Prostate gland (tissue), 2 donors: Measurements from ENCODE around the gene ARHGDIA. TPM values are rescaled to one million over a fixed set of nuclear protein-coding genes. Genes with fewer than 3 reads are reported as not detected.

Experiments
- DNase-seq: peaks from one replicate; pipeline ENCODE4 v3.0.0-alpha.2; 2019; ENCODE audit warnings: low spot score
- H3K27ac ChIP-seq, 2 donors: fragments of 200-600 bp; sonication (generic); 2 replicates each; pipeline ENCODE4 v1.5.1; 2017 to 2019
- H3K27me3 ChIP-seq: fragments of 200-600 bp; sonication (generic); replicated peaks from 2 replicates; pipeline ENCODE4 v1.5.1; 2019; ENCODE audit not compliant: insufficient read depth
- H3K36me3 ChIP-seq, 2 donors: fragments of 200-600 bp; sonication (generic); 1 replicate in 1 of 2; 2 replicates in 1 of 2; pipeline versions ENCODE4 v1.5.1 to v1.8.1; 2017 to 2019
- H3K4me1 ChIP-seq: fragments of 200-600 bp; sonication (generic); replicated peaks from 2 replicates; pipeline ENCODE4 v1.5.1; 2019
- H3K4me3 ChIP-seq, 2 donors: fragments of 200-600 bp; sonication (generic); 2 replicates each; pipeline ENCODE4 v1.5.1; 2017 to 2019
- H3K9me3 ChIP-seq: fragments of 200-600 bp; sonication (generic); 2 replicates; pipeline ENCODE4 v1.5.1; 2017
- CTCF ChIP-seq, 4 experiments: fragments of 200-600 bp in 2 of 4; fragments of 450-650 bp in 2 of 4; sonication (generic) in 2 of 4; IDR thresholded peaks; 1 replicate in 3 of 4; 2 replicates in 1 of 4; pipeline ENCODE4 v1.5.1; 2016 to 2019; ENCODE audit warnings: antibody characterized with exemption in 4 of 4, mild to moderate bottlenecking in 2 of 4, moderate library complexity in 2 of 4
- POLR2A ChIP-seq: fragments of 450-650 bp; IDR thresholded peaks from one replicate; pipeline ENCODE4 v1.6.1; 2016; ENCODE audit warnings: antibody characterized with exemption, mild to moderate bottlenecking
- POLR2AphosphoS5 ChIP-seq: sonication (generic); formaldehyde crosslinking; IDR thresholded peaks from one replicate; pipeline ENCODE4 v1.6.1; 2017; ENCODE audit warnings: antibody characterized with exemption
- WGBS: methylation state at CpG from one replicate; pipeline ENCODE4 v1.1.5; 2018; 5-methylcytosine and 5-hydroxymethylcytosine counted together
- intact Hi-C: fragments of 100-400 bp; cut with DNase I; formaldehyde crosslinking; loops from one replicate; pipeline ENCODE4 v1.14.2; 2022
- total RNA-seq, 2 donors: library from RNA; depleted of rRNA; stranded (reverse); fragments of >200 nt; gene quantifications; one replicate each; pipeline ENCODE4 v1.1.0, GENCODE V29; 2016

ARHGDIA gene
- total RNA-seq, 2 donors from 2014 or later, result 193 to 274 TPM

GRCh38 chr17:81905993-81906392 is 34.9 kb upstream of the ARHGDIA start:
- intact Hi-C loops, result no loop called here
- Histone ChIP-seq H3K27me3 (no peaks in the 10 kb centered on the region), H3K36me3 (no peaks in the 10 kb centered on the region), H3K27ac (no peak overlapping the region), H3K4me3 (no peak overlapping the region), H3K4me1 (peaks cover 10% of the 10 kb centered on the region), H3K9me3 (no peaks in the 10 kb centered on the region)
- DNase-seq, result no peak
- 92% methylated on average over 10 of the region's 10 CpGs for WGBS
- TF ChIP-seq POLR2A (no peak), POLR2AphosphoS5 (no peak), CTCF (IDR thresholded peaks at IDR 0.05) (no peak)

GRCh38 chr17:81905424-81905875 is 34.3 kb upstream of the ARHGDIA start:
- intact Hi-C loops, result no loop called here
- WGBS, result 94% methylated on average over 16 of the region's 16 CpGs
- no peak overlapping the region for H3K27ac ChIP-seq
- no peaks in the 10 kb centered on the region for H3K27me3 ChIP-seq
- H3K4me1 ChIP-seq, result peaks cover 10% of the 10 kb centered on the region
- no peaks in the 10 kb centered on the region for H3K36me3 ChIP-seq
- no peak overlapping the region for H3K4me3 ChIP-seq
- DNase-seq, result no peak
- H3K9me3 ChIP-seq, result no peaks in the 10 kb centered on the region
- TF ChIP-seq CTCF (IDR thresholded peaks at IDR 0.05), result no peak
- TF ChIP-seq POLR2A, result no peak
- TF ChIP-seq POLR2AphosphoS5, result no peak

GRCh38 chr17:81904600-81905423 is 33.7 kb upstream of the ARHGDIA start:
- Histone ChIP-seq H3K27ac (no peak overlapping the region), H3K4me3 (no peak overlapping the region), H3K27me3 (no peaks in the 10 kb centered on the region), H3K36me3 (no peaks in the 10 kb centered on the region), H3K4me1 (peaks cover 10% of the 10 kb centered on the region), H3K9me3 (no peaks in the 10 kb centered on the region)
- DNase-seq, result no peak
- intact Hi-C loops, result no loop called here
- TF ChIP-seq POLR2AphosphoS5 (no peak), POLR2A (no peak), CTCF (IDR thresholded peaks at IDR 0.05) (no peak)
- WGBS, result 92% methylated on average over 27 of the region's 28 CpGs

- no peak for TF ChIP-seq POLR2A
- TF ChIP-seq POLR2AphosphoS5, result no peak
- no peak for TF ChIP-seq CTCF (IDR thresholded peaks at IDR 0.05)
- intact Hi-C loops, result no loop called here
- DNase-seq, result no peak
- 89% methylated on average over 24 of the region's 24 CpGs for WGBS
- Histone ChIP-seq H3K36me3 (no peaks in the 10 kb centered on the region), H3K9me3 (no peaks in the 10 kb centered on the region), H3K27ac (no peak overlapping the region), H3K27me3 (no peaks in the 10 kb centered on the region), H3K4me1 (peaks cover 4% of the 10 kb centered on the region), H3K4me3 (no peak overlapping the region)
These were observed 32.9 kb upstream of the ARHGDIA start for GRCh38 chr17:81903896-81904599.
